MM.1S (cell line): ENCODE data around the gene PLXNA4.

Experiments
- DNase-seq: peaks from one replicate; pipeline ENCODE4 v3.0.0-alpha.2; 2015
- H2AFZ ChIP-seq: fragments of 300-600 bp; sonication (generic); 2 replicates; pipeline ENCODE4 v1.6.0; 2016; ENCODE audit warnings: antibody characterized with exemption, low read length
- H3F3A ChIP-seq: fragments of 300-600 bp; sonication (generic); 2 replicates; pipeline ENCODE4 v1.6.1; 2016; ENCODE audit warnings: mild to moderate bottlenecking, antibody characterized with exemption, low read length, moderate library complexity, mixed read lengths; ENCODE audit not compliant: insufficient read depth
- H3K27ac ChIP-seq: fragments of 300-600 bp; sonication (generic); 2 replicates; pipeline ENCODE4 v1.5.1; 2016; ENCODE audit warnings: mild to moderate bottlenecking, low read length
- H3K27me3 ChIP-seq: fragments of 300-600 bp; sonication (generic); replicated peaks from 2 replicates; pipeline ENCODE4 v1.6.0; 2016; ENCODE audit warnings: low read length; ENCODE audit not compliant: insufficient read depth
- H3K36me3 ChIP-seq: fragments of 300-600 bp; sonication (generic); replicated peaks from 2 replicates; pipeline ENCODE4 v1.6.1; 2016; ENCODE audit warnings: mild to moderate bottlenecking, low read length, mixed read lengths; ENCODE audit not compliant: insufficient read depth
- H3K4me1 ChIP-seq: fragments of 300-600 bp; sonication (generic); 2 replicates; pipeline ENCODE4 v1.6.1; 2016; ENCODE audit warnings: low read length, mixed read lengths
- H3K4me2 ChIP-seq: fragments of 300-600 bp; sonication (generic); 2 replicates; pipeline ENCODE4 v1.6.0; 2016; ENCODE audit warnings: low read depth, low read length
- H3K4me3 ChIP-seq: fragments of 300-600 bp; sonication (generic); 2 replicates; pipeline ENCODE4 v1.5.1; 2016; ENCODE audit warnings: low read length, mixed read lengths
- H3K79me2 ChIP-seq: fragments of 300-600 bp; sonication (generic); 2 replicates; pipeline ENCODE4 v1.6.1; 2016; ENCODE audit warnings: mixed run types, low read length, mixed read lengths
- H3K9ac ChIP-seq: fragments of 300-600 bp; sonication (generic); 2 replicates; pipeline ENCODE4 v1.6.1; 2016; ENCODE audit warnings: low read length, mixed read lengths
- H3K9me2 ChIP-seq: fragments of 300-600 bp; sonication (generic); replicated peaks from 2 replicates; pipeline ENCODE4 v1.6.1; 2016; ENCODE audit warnings: mild to moderate bottlenecking, low read length, mixed read lengths; ENCODE audit not compliant: insufficient read depth
- H3K9me3 ChIP-seq: fragments of 300-600 bp; sonication (generic); replicated peaks from 2 replicates; pipeline ENCODE4 v1.6.1; 2016; ENCODE audit warnings: mild to moderate bottlenecking, low read length, mixed read lengths; ENCODE audit not compliant: insufficient read depth
- H4K20me1 ChIP-seq: fragments of 300-600 bp; sonication (generic); 2 replicates; pipeline ENCODE4 v1.6.1; 2016; ENCODE audit warnings: mild to moderate bottlenecking, low read length, moderate library complexity, mixed read lengths; ENCODE audit not compliant: insufficient read depth
- EZH2 ChIP-seq: fragments of 300-600 bp; sonication (generic); optimal IDR thresholded peaks from 2 replicates; pipeline ENCODE3; 2017; ENCODE audit warnings: low read depth, mild to moderate bottlenecking, antibody characterized with exemption, low read length, mixed read lengths
- EZH2phosphoT487 ChIP-seq: fragments of 300-600 bp; sonication (generic); IDR thresholded peaks from 2 replicates; pipeline ENCODE4 v1.6.1; 2018; ENCODE audit warnings: antibody characterized with exemption, low read length
- TF ChIP-seq, protein P1 (sequence below): fragments of 300-600 bp; sonication (generic); IDR thresholded peaks from 2 replicates; pipeline ENCODE4 v1.5.1; 2016; ENCODE audit warnings: antibody characterized with exemption, low read length, mixed read lengths

The PLXNA4 gene

GRCh38 chr7:132547821-132548220, 28.4 kb downstream of the PLXNA4 start:
- H3F3A ChIP-seq: no peaks in the 10 kb centered on the region
- H2AFZ ChIP-seq: no peak overlapping the region
- DNase-seq: no peak
- no peak overlapping the region for H3K4me3 ChIP-seq
- no peaks in the 10 kb centered on the region for H3K9me2 ChIP-seq
- H3K36me3 ChIP-seq: no peaks in the 10 kb centered on the region
- no peak overlapping the region for H3K4me2 ChIP-seq
- no peak overlapping the region for H3K27ac ChIP-seq
- H3K9ac ChIP-seq: no peak overlapping the region
- H3K27me3 ChIP-seq: no peaks in the 10 kb centered on the region
- H3K4me1 ChIP-seq: no peaks in the 10 kb centered on the region
- H4K20me1 ChIP-seq: no peaks in the 10 kb centered on the region
- H3K79me2 ChIP-seq: no peaks in the 10 kb centered on the region
- no peaks in the 10 kb centered on the region for H3K9me3 ChIP-seq
- TF ChIP-seq EZH2phosphoT487 (no peak), EZH2 (no peak)
- TF ChIP-seq, protein P1, sequence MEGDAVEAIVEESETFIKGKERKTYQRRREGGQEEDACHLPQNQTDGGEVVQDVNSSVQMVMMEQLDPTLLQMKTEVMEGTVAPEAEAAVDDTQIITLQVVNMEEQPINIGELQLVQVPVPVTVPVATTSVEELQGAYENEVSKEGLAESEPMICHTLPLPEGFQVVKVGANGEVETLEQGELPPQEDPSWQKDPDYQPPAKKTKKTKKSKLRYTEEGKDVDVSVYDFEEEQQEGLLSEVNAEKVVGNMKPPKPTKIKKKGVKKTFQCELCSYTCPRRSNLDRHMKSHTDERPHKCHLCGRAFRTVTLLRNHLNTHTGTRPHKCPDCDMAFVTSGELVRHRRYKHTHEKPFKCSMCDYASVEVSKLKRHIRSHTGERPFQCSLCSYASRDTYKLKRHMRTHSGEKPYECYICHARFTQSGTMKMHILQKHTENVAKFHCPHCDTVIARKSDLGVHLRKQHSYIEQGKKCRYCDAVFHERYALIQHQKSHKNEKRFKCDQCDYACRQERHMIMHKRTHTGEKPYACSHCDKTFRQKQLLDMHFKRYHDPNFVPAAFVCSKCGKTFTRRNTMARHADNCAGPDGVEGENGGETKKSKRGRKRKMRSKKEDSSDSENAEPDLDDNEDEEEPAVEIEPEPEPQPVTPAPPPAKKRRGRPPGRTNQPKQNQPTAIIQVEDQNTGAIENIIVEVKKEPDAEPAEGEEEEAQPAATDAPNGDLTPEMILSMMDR: no peak

DNA sequence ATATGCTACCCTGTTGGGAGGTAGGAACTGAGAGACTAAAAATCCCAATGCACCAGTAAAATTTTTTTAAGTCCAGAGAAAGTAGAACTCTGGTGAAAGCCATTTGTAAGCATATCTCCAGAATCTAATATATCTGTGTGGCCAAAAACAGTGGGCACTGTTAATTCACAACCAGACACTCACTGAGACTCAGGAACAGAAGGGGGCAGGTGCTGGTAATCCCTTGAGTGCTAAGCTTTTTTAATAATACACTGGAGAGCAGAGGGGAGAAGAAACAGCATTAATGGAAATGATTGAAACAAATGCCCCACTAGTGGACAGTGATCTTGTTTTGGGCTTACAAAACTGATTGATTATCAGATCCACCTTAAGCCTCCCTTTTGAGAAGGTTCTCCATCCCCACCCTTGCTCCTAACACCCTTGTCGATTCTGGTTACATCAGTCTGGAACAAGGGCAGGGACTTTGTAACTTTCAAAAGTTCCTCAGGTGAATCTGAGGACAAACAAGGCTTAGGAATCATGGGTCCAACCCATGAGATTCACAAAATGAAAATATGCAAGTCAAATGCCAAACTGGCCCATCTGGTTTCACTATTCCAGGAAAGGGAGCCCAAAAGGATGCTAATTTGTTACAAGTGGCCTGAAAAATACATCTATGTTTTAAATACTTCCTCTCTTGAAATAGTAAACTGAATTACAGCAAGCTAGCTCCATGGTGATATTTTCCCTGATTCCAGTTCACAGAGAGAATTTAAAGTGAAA, 29.7 kb downstream of the PLXNA4 start:
- Histone ChIP-seq H3K9ac (no peak overlapping the region), H4K20me1 (no peaks in the 10 kb centered on the region), H3K4me2 (no peak overlapping the region), H3K4me3 (no peak overlapping the region), H2AFZ (no peak overlapping the region), H3K36me3 (no peaks in the 10 kb centered on the region), H3K9me3 (no peaks in the 10 kb centered on the region), H3K27ac (no peak overlapping the region), H3K27me3 (no peaks in the 10 kb centered on the region), H3F3A (no peaks in the 10 kb centered on the region), H3K79me2 (no peaks in the 10 kb centered on the region), H3K4me1 (no peaks in the 10 kb centered on the region), H3K9me2 (no peaks in the 10 kb centered on the region)
- TF ChIP-seq EZH2phosphoT487 (no peak), EZH2 (no peak)
- TF ChIP-seq, protein P1: no peak
- DNase-seq: no peak

DNA sequence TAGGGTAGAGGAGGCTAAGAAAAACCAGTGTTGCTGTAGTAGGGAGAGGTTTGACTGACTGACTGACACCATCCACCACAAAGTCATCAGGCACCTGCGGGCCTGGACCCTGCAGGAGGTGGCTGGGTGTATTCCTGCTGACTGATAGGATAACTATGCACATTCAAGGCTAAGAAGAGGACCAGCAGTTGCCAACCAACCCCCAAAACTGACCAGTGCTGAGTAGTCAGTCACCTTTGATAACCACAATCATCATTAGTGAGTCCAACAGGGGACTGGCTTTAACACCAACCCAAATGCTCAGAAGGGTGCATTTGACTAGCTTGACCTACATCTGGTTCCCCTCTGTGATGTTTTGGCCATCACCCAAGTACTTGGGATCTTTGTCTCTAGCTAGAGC, 30.5 kb downstream of the PLXNA4 start:
- H3K9me3 ChIP-seq: no peaks in the 10 kb centered on the region
- H3K4me1 ChIP-seq: no peaks in the 10 kb centered on the region
- H3K79me2 ChIP-seq: no peaks in the 10 kb centered on the region
- H4K20me1 ChIP-seq: no peaks in the 10 kb centered on the region
- TF ChIP-seq, protein P1: no peak
- TF ChIP-seq EZH2phosphoT487 (no peak), EZH2 (no peak)
- no peak overlapping the region for H3K9ac ChIP-seq
- no peaks in the 10 kb centered on the region for H3K9me2 ChIP-seq
- no peak overlapping the region for H3K4me3 ChIP-seq
- H3K4me2 ChIP-seq: no peak overlapping the region
- no peak overlapping the region for H3K27ac ChIP-seq
- H3K27me3 ChIP-seq: no peaks in the 10 kb centered on the region
- no peaks in the 10 kb centered on the region for H3K36me3 ChIP-seq
- DNase-seq: no peak
- H3F3A ChIP-seq: no peaks in the 10 kb centered on the region
- H2AFZ ChIP-seq: no peak overlapping the region
